Activated CD8-positive, alpha-beta memory T cell treated with anti-CD3 and anti-CD28 coated beads for 4 hours (primary cell): ENCODE results near the gene PDE7B.

Experiments
- DNase-seq, 2 donors: peaks; one replicate each; pipeline ENCODE4 v3.0.0-alpha.2; 2020; ENCODE audit warnings: low read depth in 2 of 2

Gene PDE7B

DNA sequence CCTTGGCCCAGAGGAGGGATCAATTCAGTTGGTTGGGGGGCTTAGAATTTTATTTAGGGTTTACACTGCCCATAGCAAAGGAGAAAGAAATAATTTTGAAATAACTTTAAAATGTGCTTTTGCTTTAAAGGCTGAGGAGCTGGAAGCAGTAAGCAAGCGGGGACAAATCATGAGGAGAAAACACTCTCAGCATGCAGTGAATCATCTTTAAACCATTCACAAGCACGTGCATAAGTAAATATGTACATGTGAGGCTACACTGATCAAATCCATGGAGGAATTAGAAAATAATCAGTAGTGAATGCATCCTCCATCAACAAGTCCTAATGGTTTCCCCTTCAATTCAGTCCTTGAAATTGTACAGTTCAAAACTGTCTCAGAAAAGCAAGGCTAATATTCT, 217.6 kb downstream of the PDE7B start:
- DNase-seq: no peak

- DNase-seq: no peak
Measured at GRCh38 chr6:136070815-136071214, 219.3 kb downstream of the PDE7B start.

DNA sequence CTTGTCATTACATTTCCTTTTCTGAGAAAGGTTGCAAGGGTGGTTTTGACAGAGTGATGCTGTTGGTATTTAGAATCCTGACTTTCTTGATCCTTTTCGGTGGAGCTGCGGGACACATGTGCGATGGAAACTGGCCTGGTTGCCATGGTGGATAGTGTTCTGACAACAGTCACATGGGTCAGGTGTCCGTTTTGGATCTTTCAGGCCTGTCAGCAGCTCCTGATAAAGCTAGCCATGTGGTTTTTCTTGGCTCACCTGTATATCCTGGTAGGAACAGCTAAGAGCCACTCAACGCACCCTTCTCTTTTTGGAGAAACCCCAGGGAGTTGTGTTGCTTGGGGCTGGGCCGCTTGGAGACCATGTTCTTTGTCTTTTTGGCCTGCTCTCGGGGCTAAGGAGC, 221.2 kb downstream of the PDE7B start:
- no peak for DNase-seq

GRCh38 chr6:136073216-136073615, 221.7 kb downstream of the PDE7B start:
- DNase-seq: no peak

DNA sequence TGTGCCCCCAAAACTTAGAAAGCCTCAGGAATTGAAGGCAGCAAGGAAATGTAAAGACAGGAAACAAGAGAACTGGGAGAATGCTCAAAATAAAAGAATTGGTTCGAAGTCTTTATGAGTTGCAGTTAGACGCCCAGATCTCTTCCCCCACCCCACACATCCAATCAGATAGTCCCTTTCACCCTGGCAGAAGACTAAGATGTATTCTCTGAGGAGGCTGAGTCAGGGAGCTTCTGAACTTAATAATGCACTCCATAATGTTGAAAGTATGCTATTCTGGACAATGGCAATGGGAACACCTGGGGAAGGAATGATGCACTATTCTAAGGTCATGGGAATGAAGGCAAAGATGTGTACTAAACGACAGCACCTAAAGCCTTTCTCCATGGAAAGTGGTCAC, 225.0 kb downstream of the PDE7B start:
- DNase-seq: no peak

DNA sequence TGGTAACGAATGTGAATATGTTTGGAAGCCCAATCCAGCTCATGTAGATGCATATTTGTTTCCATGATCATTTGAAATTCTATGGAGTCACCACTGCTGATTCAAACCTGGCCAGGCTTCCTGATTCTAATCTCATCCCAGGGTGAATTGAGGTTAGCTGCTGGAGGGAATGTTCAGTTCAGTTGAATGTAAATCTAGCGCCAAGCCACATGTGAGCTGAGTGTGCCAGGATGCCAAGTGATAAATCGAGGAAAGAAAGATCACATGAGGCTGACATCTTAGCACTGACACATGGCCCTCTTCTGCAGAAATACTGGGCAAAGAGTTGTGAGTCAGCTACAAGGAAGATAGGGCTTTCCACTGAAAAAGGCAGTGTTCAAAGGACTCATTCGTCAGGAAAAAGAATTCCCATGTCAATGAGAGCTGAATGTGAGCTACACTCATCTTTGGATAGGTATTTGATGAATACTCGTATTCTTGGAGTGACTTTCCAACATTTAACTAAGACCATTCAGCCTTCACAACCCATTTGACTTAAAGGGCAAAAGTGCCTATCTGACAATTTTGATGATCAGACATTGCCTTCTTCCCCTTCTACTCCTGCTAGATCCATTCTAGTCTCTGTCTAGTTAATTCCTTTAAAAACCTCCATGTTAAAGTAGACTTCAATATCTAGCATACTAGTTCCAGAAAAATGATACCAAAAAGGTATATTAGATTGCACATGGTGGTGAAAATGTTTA, 226.5 kb downstream of the PDE7B start:
- no peak for DNase-seq

DNA sequence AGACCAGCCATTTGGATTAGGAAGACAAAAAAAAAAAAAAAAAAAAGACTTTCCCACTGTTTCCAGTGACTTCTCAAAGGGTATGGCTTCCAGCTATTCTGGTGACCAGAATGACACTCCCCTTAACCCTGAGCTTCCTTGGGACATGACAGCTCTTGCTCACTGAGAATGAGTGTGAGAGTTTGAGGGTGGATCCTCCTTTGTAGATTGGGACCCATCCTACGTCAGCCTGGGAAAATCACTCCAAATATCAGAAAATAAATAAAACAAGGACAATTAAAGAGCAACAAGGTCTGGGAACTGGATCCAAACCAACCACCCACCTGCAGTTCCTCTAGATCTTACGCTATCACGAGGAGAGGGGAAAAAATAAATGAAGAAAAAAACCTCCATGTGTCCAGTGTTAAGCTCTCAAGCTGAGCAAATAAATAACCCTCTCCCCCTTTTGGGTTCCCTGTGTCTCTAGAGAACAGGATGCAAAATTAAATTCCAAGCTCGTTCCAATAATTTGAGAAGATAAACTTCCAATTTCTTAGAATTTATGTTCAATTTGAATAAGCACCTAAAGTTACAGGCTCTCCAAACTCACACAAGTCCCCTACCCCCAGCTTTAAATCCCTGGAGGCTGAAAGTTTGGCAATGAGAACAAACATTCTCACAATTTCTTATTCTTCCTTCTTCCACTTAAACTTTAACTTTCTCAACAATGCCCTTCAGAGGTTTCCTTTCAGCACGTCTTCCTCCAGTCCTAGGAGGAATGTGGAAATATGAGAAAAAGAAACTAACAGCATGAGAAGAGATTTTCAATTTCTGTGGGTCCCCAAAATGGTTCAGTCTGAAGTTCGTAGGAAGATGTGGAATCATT, 228.4 kb downstream of the PDE7B start:
- no peak for DNase-seq

DNA sequence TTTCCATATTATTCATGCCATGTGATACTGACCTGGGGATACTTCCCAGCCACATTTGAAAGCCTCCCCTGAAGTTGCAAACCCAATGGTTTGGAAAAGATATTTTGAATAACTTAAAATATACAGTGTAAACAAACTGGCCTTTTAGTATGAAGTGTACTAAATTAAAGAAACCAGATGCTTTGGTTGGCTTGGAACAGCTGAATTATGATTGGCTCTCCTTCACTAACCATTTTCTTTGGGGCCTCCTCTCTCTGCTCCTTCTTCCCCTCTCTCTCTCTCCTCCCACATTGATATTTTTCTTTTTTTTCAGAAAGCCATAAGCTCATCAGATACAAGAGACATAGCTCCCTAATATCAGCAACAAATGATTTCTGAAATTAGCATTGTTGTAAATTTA, 232.0 kb downstream of the PDE7B start:
- DNase-seq: no peak

DNA sequence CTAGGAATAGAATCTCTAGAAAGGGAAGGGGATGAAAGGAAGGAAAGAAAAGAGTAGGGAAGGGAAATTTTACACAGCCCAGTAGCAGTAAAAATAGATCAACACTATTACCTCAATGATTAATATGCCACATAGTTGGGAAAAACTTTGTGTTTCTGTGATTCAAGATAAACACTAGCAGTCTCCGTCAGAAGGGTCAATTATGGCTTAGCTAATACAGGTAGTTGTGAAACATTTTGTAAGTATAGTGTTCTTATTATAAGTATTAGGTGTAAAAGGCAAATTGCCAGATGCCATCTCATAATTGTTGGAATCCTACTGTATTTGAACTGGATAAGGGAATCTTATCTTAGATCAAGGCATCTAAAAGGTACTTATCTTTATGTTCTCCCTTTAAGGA, 232.9 kb downstream of the PDE7B start:
- no peak for DNase-seq

GRCh38 chr6:136085370-136086115, 234.0 kb downstream of the PDE7B start:
- no peak for DNase-seq

DNA sequence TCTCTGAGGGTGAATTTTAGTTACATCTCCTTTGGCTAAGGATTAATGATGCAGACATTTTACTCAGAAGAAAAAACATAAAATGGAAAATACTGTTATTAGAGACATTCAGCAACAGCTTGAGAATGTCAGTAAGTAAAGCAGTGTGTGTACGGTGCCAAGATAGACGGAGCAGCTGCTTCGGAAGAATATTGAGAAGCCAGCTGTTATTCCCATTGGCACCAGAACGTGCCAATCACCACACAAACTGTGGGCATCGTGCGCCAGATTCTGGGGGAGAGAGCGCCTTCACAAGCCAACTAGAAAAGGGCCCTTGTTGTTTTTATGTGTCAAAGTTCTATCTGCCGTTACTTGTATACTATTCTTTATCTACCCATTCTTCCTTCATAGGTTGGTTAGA, 235.2 kb downstream of the PDE7B start:
- no peak for DNase-seq

GRCh38 chr6:136087986-136088385, 236.5 kb downstream of the PDE7B start:
- no peak for DNase-seq

DNA sequence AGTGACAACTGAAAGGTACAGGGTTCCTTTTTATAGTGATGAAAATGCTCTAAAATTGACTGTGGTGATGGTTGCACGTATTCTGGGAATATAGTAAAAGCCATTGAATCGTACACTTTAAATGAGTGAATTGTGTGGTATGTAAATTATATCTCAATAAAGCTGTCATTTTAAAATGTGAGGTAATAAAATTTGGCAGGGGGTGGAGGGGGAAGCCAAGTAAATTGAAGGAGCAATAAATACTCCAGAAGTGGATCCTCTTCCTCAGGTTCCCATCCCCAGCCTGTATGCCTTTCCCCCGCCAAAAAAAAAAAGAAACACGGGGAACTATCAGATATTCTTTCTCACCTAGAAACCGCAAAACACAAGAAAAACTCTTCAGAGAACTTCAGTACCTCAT, 237.2 kb downstream of the PDE7B start:
- no peak for DNase-seq

GRCh38 chr6:136089876-136090275, 238.4 kb downstream of the PDE7B start:
- no peak for DNase-seq

DNA sequence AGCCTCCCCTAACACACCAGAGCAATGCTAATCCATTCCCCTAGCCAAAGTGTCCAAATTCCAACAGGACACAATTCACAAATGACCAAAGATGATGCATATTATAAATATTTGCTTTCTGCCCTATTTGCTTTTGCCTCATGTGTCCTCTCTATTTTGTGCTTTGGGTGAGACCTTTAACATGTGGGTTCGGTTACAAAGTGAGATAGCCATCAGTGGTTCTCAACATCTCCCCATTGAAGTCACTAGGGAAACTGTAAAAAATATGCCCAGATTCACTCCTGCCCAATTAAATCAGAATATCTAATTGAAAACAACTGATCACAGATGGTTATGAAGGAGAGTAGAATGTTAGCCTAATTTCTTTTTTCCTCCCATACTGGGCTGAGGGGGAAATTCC, 239.4 kb downstream of the PDE7B start:
- DNase-seq: no peak

GRCh38 chr6:136092897-136093296, 241.4 kb downstream of the PDE7B start:
- no peak for DNase-seq

DNA sequence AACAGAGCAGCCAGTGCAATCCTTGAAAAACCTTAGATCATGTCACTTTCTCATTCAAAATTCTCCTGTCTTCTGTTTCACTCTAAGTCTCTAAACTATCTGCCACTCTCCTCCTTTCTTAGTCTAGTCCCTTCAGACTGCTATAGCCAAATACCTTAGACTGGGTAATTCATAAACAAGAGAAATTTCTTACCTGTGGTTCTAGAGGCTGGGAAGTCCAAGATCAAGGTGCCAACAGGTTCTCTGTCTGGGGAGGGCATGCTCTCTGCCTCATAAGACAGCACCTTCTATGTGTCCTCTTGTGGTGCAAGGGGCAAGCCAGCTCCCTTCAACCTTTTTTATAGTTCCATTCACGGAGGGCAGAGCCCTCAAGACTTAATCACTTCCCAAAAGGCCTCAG, 242.3 kb downstream of the PDE7B start:
- DNase-seq: no peak

- no peak for DNase-seq
Measured at GRCh38 chr6:136094812-136095211, 243.3 kb downstream of the PDE7B start.

DNA sequence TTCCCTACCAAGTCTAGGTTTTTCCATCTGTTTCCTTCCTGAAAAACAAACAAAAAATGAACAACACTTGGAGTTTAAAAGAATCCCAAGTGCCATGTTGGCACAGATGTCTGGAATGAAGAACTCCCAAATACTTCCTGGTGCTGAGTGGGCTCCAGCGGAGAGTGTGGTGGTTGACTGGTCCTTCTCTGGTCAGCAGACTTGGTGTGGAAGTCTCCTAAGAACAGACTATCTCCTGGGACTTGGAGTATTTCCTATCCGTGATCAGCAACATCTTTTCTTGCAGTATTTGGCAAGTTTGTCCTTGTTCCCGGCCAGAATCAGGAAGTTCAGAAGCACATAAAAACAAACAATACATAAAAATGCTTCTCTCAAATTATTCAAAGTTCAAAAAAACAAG, 244.5 kb downstream of the PDE7B start:
- no peak for DNase-seq

- no peak for DNase-seq
Measured at GRCh38 chr6:136102991-136103688, 251.6 kb downstream of the PDE7B start.

DNA sequence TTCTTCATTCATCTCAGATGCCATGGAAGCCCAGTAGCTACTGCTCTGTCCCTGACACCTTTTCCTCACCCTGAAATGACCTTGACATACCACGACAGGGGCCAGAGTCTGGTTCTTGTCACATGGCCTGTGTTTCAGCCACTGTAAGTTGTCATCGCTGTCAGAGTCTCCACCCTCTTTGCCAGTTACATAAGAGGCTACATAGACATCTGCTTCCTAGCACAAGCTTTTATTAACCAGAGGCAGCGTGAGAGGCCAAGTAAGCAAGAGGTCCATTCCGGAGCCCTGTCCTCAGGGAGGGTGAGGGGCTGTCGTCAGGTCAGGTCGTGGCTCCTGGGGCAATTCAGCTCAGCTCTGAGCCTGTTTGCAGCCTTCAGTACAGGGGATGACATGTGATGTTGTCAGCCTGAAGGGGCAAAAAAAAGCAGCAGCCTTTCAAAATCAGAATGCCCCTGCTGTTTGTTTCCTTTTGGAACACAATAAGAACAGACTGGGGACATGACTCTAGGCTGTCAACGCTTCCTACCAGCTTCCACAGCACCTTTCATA, 252.3 kb downstream of the PDE7B start:
- DNase-seq: no peak

DNA sequence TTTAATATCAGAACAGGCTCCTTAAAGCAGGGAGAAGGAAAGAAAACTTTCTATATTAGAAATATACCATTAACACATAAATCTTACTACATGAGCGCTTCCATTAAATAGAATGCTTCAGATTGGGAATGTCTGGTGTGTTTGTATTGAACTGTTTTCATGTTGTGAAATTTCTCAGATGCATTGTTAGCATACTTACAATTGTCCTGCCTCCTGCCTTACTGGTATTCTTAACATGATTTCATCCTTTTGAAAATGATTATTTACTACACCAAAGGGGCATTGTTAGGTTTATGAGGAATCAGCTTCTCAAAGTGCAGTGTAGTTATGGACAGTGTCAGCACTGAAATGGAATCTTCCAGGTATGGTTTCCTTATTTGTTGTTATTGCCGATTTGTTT, 253.1 kb downstream of the PDE7B start:
- DNase-seq: no peak
